Measurements from ENCODE around the gene BLOC1S3.

DNA sequence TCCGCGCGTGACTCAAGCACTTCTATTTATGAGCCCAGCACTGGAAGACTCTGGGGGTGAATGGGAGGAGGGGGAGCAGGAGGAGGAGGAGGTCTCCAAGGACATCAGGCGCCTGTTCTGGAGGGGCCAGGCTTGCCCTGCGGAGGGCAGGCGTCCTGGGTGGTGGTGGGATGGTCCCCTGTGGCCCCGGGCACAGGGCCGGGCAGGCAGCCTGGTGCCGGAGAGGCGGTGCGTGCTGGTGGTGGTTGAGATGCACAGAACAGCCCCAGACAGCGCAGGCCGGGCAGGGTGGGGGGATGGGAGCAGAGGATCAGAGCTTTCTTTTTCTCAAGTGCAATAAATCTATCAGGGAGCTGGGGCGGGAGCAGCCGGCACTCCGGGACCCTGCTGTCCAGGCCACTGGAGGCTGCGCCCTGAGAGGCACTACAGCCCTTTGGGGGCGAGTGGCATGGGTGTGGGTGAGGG, 31.8 kb upstream of the BLOC1S3 start:
- TF ChIP-seq, protein P1, sequence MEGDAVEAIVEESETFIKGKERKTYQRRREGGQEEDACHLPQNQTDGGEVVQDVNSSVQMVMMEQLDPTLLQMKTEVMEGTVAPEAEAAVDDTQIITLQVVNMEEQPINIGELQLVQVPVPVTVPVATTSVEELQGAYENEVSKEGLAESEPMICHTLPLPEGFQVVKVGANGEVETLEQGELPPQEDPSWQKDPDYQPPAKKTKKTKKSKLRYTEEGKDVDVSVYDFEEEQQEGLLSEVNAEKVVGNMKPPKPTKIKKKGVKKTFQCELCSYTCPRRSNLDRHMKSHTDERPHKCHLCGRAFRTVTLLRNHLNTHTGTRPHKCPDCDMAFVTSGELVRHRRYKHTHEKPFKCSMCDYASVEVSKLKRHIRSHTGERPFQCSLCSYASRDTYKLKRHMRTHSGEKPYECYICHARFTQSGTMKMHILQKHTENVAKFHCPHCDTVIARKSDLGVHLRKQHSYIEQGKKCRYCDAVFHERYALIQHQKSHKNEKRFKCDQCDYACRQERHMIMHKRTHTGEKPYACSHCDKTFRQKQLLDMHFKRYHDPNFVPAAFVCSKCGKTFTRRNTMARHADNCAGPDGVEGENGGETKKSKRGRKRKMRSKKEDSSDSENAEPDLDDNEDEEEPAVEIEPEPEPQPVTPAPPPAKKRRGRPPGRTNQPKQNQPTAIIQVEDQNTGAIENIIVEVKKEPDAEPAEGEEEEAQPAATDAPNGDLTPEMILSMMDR (IDR thresholded peaks at IDR 0.05): no peak
- TF ChIP-seq ZFX (IDR thresholded peaks at IDR 0.05; ENCODE audit: borderline replicate concordance): no peak
